Spinal cord (tissue), 10 donors: Measurements from ENCODE around the gene TGM4. TPM values are rescaled to one million over a fixed set of nuclear protein-coding genes. Genes with fewer than 3 reads are reported as not detected.

ENCODE experiments used
- DNase-seq, 6 donors: peaks; one replicate each; pipeline versions ENCODE4 v3.0.0 to v3.0.0-alpha.2; 2013 to 2015; ENCODE audit warnings: low spot score in 6 of 6, low read depth in 4 of 6
- H3K27ac ChIP-seq: one replicate; pipeline ENCODE4 v1.5.1; 2013; ENCODE audit warnings: low read depth, low read length, control low read depth
- H3K27me3 ChIP-seq: one replicate; pipeline ENCODE4 v1.6.1; 2013; ENCODE audit warnings: low read length; ENCODE audit not compliant: control insufficient read depth, insufficient read depth
- H3K36me3 ChIP-seq: one replicate; pipeline ENCODE4 v1.6.1; 2013; ENCODE audit warnings: low read length; ENCODE audit not compliant: control insufficient read depth, insufficient read depth
- H3K4me1 ChIP-seq: one replicate; pipeline ENCODE4 v1.6.1; 2013; ENCODE audit warnings: low read length; ENCODE audit not compliant: control insufficient read depth, insufficient read depth
- H3K4me3 ChIP-seq: one replicate; pipeline ENCODE4 v1.5.1; 2013; ENCODE audit warnings: low read depth, low read length, control low read depth
- H3K9me3 ChIP-seq: one replicate; pipeline ENCODE4 v1.6.1; 2013; ENCODE audit warnings: low read length; ENCODE audit not compliant: control insufficient read depth, insufficient read depth
- WGBS: methylation state at CpG from one replicate; pipeline ENCODE4 v1.1.5; 2013; ENCODE audit warnings: missing lambda C conversion rate; ENCODE audit not compliant: insufficient coverage; 5-methylcytosine and 5-hydroxymethylcytosine counted together
- long read RNA-seq, 4 donors: transcript quantifications; one replicate each; lab custom pipeline, GENCODE V29; 2026
- polyA plus RNA-seq, 2 donors: library from polyadenylated mRNA; unstranded; fragments of 120-200 nt; gene quantifications; one replicate each; pipeline ENCODE4 v1.2.1, GENCODE V29; 2013; ENCODE audit not compliant: insufficient read length in 2 of 2
- total RNA-seq, 2 donors: library from RNA; depleted of rRNA in 1 of 2; stranded (reverse); fragments of 120-200 nt in 1 of 2; fragments of >200 nt in 1 of 2; gene quantifications; one replicate each; pipeline versions ENCODE4 v1.2.3 to v1.2.4, GENCODE V29; 2013 to 2014
- donor health status: healthy.

TGM4 gene
- total RNA-seq (under 1 TPM in 1 of 2 donors, not detected in 1; 0.06 TPM), polyA plus RNA-seq (under 1 TPM; 0.08 to 0.17 TPM)
- long read RNA-seq, donor 1 = 0 reads
- long read RNA-seq, donor 2 = 0 reads
- long read RNA-seq, donor 3 = 0 reads
- long read RNA-seq, donor 4, partial matches to known transcripts = 16 of 62 reads
- long read RNA-seq, donor 4, other reads (novel, unspliced or antisense) = 46 of 62 reads

DNA sequence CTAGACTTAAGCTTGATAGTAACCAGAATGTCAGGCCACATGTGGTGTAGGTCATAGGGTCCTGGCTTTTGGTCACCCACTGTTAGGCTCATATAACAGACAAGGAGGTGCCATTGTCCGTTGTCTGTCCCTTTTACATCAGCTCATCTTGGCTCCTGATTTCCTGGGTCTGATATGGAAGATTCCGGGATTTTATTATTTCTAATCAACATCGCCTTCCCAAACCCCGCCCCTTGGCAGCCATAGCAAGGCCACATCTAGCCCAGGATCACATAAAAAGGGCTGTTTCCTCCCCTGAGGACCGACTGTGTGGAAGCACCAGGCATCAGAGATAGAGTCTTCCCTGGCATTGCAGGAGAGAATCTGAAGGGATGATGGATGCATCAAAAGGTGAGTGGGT, at the start of gene TGM4:
TSS of gene TGM4 (plus strand) at position 301 of the 400 bp plus-strand sequence. CDS start at position 372, 71 bp downstream.
- WGBS = 88% methylated on average over 1 of the region's 5 CpGs
- no peak within 1 kb of the TSS for H3K27ac ChIP-seq
- no peak within 1 kb of the TSS for H3K4me3 ChIP-seq
- no peaks in the 10 kb centered on the region for H3K36me3 ChIP-seq
- no peak for DNase-seq
- H3K27me3 ChIP-seq = no peaks in the 10 kb centered on the region
- no peaks in the 10 kb centered on the region for H3K9me3 ChIP-seq
- H3K4me1 ChIP-seq = no peaks in the 10 kb centered on the region

DNA sequence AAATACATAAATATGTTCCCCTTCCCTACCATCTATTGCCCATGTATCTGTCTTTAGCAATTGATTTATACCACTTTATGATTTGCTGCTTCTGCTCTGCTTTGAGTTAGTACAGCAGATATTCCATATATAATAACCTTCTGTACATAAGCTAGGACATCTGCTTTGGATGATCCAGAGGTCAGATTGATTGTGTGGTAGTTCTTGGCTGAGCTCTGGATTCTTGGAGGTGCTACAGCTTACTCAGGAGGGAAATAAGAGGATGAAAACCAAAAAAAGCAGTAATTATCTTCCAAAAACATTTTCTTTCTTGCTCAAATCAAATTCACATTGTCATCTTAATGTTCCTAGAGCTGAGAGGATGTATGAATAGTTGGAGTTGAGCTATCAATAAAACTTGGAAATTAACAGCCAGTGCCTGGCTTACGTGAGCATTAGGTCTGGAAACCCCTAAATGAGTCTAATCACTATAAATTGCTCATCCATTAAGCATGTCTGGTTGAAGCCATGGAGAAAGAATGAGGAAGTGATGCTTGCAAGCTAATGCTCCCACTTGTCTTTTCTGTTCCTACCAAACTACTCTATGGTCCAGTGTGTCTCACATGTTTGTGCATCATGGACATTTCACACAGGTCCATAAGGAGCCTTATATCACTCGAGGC, 49.0 kb upstream of the TGM4 start:
- no peak overlapping the region for H3K27ac ChIP-seq
- peaks cover 5% of the 10 kb centered on the region for H3K36me3 ChIP-seq
- no peaks in the 10 kb centered on the region for H3K27me3 ChIP-seq
- no peaks in the 10 kb centered on the region for H3K9me3 ChIP-seq
- WGBS = no CpG with 5 or more reads among the region's 2 CpGs
- peak in 1 of 6 donors; percentile 1 for DNase-seq
- no peak overlapping the region for H3K4me3 ChIP-seq
- no peaks in the 10 kb centered on the region for H3K4me1 ChIP-seq

DNA sequence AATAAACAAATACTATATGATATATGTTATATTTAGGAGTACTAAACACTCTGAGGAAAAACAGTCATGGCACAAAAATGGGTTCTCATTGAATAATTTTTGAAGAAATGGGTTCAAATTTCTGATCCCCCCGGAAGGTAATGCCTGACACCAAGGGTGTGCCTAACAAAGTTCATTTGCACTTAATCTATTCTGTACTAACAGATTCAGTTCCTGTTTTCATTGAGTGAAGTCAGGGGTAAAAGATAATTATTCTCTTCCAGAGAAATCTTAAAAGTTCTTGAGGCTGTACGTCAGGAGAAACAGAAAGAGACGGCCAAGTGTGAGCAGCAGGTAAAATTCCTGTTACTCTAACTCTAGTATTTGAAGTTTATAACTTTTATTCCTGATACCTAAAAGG, 47.2 kb upstream of the TGM4 start:
- H3K4me1 ChIP-seq = no peaks in the 10 kb centered on the region
- DNase-seq = no peak
- H3K9me3 ChIP-seq = no peaks in the 10 kb centered on the region
- peaks cover 5% of the 10 kb centered on the region for H3K36me3 ChIP-seq
- H3K4me3 ChIP-seq = no peak overlapping the region
- H3K27ac ChIP-seq = no peak overlapping the region
- no peaks in the 10 kb centered on the region for H3K27me3 ChIP-seq
- no CpG with 5 or more reads among the region's 3 CpGs for WGBS

DNA sequence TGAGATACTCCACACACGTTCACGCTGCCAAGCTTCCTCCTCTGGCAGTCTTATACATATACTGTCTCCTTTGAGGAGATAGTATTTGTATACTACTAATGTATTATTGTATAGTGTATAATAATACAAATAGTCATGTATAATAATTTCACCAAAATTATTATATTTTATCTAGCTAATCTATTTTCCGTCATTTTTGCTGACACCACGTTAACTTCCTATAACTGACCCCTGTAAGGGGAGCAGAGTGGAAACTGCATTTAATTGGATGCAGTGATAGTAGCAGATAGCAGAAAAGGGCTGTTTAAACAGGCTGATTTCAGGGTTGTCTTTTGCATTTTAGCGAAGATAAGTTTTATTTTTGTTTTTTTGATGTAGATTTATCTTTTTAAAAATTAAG, 43.2 kb upstream of the TGM4 start:
- no peak for DNase-seq
- Histone ChIP-seq H3K27me3 (no peaks in the 10 kb centered on the region), H3K27ac (no peak overlapping the region), H3K36me3 (no peaks in the 10 kb centered on the region), H3K4me3 (no peak overlapping the region), H3K9me3 (no peaks in the 10 kb centered on the region), H3K4me1 (no peaks in the 10 kb centered on the region)
- WGBS = 100% methylated on average over 1 of the region's 5 CpGs

DNA sequence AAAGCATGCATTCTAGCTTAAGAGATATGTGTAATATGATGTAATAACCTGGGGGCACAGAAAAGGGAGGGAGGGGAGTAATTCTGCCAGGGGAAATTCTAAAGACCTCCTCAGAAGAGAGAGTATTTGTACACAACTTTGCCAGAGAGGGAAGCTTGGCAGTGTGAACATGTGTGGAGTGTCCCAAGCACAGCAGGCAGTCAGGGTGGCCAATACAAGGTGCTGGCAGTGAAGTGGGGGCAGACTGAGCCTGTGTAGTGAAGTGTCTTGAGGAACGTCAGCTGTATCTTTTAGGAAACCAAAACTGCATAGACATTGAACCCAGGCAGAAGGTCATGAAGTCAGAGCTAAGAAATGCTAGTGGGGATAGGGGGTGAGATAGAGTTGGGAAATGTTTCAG, 42.4 kb upstream of the TGM4 start:
- H3K4me1 ChIP-seq = no peaks in the 10 kb centered on the region
- H3K4me3 ChIP-seq = no peak overlapping the region
- H3K9me3 ChIP-seq = no peaks in the 10 kb centered on the region
- DNase-seq = no peak
- H3K27ac ChIP-seq = no peak overlapping the region
- H3K36me3 ChIP-seq = no peaks in the 10 kb centered on the region
- WGBS = 90% methylated on average over 1 of the region's 1 CpG
- H3K27me3 ChIP-seq = no peaks in the 10 kb centered on the region

DNA sequence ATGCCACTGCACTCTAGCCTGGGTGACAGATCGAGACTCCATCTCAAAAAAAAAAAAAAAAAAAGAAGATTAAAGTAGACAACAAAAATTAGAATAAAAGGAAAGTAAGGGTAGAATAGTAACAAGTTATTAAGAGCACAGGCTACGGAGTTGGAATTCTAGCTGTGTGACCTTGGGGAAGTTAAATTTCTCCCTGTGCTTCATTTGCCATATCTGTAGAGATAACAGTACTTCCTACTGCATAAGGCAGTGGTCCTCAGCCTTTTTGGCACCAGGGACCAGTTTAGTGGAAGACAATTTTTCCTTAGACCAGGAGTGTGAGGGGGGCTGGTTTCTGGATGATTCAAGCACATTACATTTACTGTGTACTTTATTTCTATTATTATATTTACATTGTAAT, 41.4 kb upstream of the TGM4 start:
- no peaks in the 10 kb centered on the region for H3K9me3 ChIP-seq
- WGBS = no CpG with 5 or more reads among the region's 2 CpGs
- DNase-seq = no peak
- H3K4me1 ChIP-seq = no peaks in the 10 kb centered on the region
- no peaks in the 10 kb centered on the region for H3K27me3 ChIP-seq
- H3K27ac ChIP-seq = no peak overlapping the region
- no peaks in the 10 kb centered on the region for H3K36me3 ChIP-seq
- no peak overlapping the region for H3K4me3 ChIP-seq

DNA sequence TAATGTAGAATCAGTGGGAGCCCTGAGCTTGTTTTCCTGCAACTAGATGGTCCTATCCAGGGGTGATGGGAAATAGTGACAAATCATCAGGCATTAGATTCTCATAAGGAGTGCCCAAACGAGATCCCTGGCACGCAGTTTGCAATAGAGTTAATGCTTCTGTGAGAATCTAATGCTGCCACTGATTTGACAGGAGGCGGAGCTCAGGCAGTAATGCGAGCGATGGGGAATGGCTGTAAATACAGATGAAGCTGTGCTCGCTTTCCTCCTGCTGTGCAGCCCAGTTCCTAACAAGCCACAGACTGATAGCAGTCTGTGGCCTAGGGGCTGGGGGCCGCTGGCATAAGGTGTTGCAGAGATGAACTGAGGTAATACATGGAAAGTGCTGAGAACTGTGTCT, 41.0 kb upstream of the TGM4 start:
- Histone ChIP-seq H3K9me3 (no peaks in the 10 kb centered on the region), H3K27me3 (no peaks in the 10 kb centered on the region), H3K4me1 (no peaks in the 10 kb centered on the region), H3K4me3 (no peak overlapping the region), H3K27ac (no peak overlapping the region), H3K36me3 (peaks cover 2% of the 10 kb centered on the region)
- WGBS = 70% methylated on average over 7 of the region's 7 CpGs
- peak in 2 of 6 donors; percentile 4 to 68 for DNase-seq

DNA sequence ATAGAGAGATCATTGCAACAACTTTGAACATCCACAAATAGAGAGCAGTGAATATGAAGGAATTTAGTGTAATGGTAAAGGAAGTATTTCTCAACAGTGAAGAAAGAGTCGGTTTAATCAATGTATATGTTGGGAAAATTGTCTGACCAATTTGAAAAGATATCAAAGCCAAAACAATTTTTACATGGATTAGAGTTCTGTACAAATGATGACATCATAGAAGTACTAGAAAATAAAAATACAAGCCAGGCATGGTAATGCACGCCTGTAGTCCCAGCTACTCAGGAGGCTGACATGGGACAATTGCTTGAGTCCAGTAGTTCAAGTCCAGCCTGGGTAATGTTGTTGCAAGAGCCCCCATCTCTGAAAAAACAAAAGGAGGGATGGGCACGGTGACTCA, 38.7 kb upstream of the TGM4 start:
- Histone ChIP-seq H3K27ac (no peak overlapping the region), H3K4me3 (no peak overlapping the region), H3K9me3 (no peaks in the 10 kb centered on the region), H3K4me1 (no peaks in the 10 kb centered on the region), H3K27me3 (no peaks in the 10 kb centered on the region), H3K36me3 (peaks cover 7% of the 10 kb centered on the region)
- DNase-seq = no peak
- WGBS = 100% methylated on average over 1 of the region's 3 CpGs

DNA sequence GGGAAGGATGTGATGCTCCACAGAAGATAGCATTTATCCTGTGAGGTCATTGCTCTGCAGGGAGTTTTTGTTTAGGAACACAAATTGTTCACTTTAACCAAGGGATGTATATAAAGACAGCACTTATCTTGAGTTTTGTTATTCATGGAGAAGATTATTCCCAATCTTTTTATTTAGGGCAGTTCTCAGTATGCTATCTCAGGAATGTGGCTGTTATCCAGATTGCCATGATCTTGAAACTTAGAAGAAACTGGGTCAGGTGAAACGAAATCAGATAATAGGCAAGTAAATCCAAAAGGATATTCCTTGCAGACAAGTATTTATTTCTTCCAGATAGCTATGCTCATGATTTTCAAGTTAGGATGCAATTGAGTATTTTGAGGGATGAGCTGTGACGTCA, 32.0 kb upstream of the TGM4 start:
- H3K27me3 ChIP-seq = no peaks in the 10 kb centered on the region
- peaks cover 14% of the 10 kb centered on the region for H3K36me3 ChIP-seq
- no peak overlapping the region for H3K27ac ChIP-seq
- DNase-seq = no peak
- no peaks in the 10 kb centered on the region for H3K4me1 ChIP-seq
- no CpG with 5 or more reads among the region's 2 CpGs for WGBS
- no peak overlapping the region for H3K4me3 ChIP-seq
- H3K9me3 ChIP-seq = no peaks in the 10 kb centered on the region
